B cell (primary cell): ENCODE measurements around the gene CTNNA3.

ENCODE experiments used
- CTCF ChIP-seq: fragments of 200-600 bp; IDR thresholded peaks from one replicate; pipeline ENCODE4 v1.8.0; 2022; ENCODE audit warnings: antibody characterized with exemption, mild to moderate bottlenecking
- EZH2 ChIP-seq: IDR thresholded peaks from 2 replicates; pipeline ENCODE4 v1.6.1; 2012; ENCODE audit warnings: borderline replicate concordance, low read depth, mild to moderate bottlenecking, moderate library complexity, low read length; ENCODE audit not compliant: insufficient read depth, poor library complexity, severe bottlenecking

GRCh38 chr10:66782776-66783175, 913.2 kb downstream of the CTNNA3 start:
- TF ChIP-seq CTCF (no peak), EZH2 (no peak)
